GM19193 (cell line): Measurements from ENCODE around the gene TMEM201.

Source experiments
- POLR2A ChIP-seq: IDR thresholded peaks from 4 replicates; pipeline ENCODE4 v1.6.1; 2011; ENCODE audit not compliant: insufficient read depth, insufficient read length; ENCODE audit errors: extremely low read depth

TMEM201 gene

GRCh38 chr1:9603307-9603706, 14.6 kb downstream of the TMEM201 start:
- TF ChIP-seq POLR2A = no peak

- no peak for TF ChIP-seq POLR2A
Measured at GRCh38 chr1:9603766-9604753, 15.3 kb downstream of the TMEM201 start.

- no peak for TF ChIP-seq POLR2A
Measured at GRCh38 chr1:9604836-9605235, 16.1 kb downstream of the TMEM201 start.

GRCh38 chr1:9605946-9606455, 17.3 kb downstream of the TMEM201 start:
- no peak for TF ChIP-seq POLR2A

- no peak for TF ChIP-seq POLR2A
Measured at GRCh38 chr1:9606458-9606857, 17.7 kb downstream of the TMEM201 start.

- no peak for TF ChIP-seq POLR2A
Measured at GRCh38 chr1:9606948-9607347, 18.2 kb downstream of the TMEM201 start.

GRCh38 chr1:9607352-9607751, 18.6 kb downstream of the TMEM201 start:
- TF ChIP-seq POLR2A = no peak

GRCh38 chr1:9609998-9610397, 21.3 kb downstream of the TMEM201 start:
- TF ChIP-seq POLR2A = no peak

GRCh38 chr1:9610548-9610947, 21.8 kb downstream of the TMEM201 start:
- no peak for TF ChIP-seq POLR2A

GRCh38 chr1:9611716-9612115, 23.0 kb downstream of the TMEM201 start:
- TF ChIP-seq POLR2A = no peak

GRCh38 chr1:9612162-9612845, 23.6 kb downstream of the TMEM201 start:
- no peak for TF ChIP-seq POLR2A

- no peak for TF ChIP-seq POLR2A
Measured at GRCh38 chr1:9612871-9613624, 24.3 kb downstream of the TMEM201 start.

- no peak for TF ChIP-seq POLR2A
Measured at GRCh38 chr1:9613625-9614299, 25.1 kb downstream of the TMEM201 start.

GRCh38 chr1:9615316-9616063, 26.8 kb downstream of the TMEM201 start:
- TF ChIP-seq POLR2A = no peak

- no peak for TF ChIP-seq POLR2A
Measured at GRCh38 chr1:9618909-9619679, 30.4 kb downstream of the TMEM201 start.
